Glutamatergic neuron (in vitro differentiated cells): ENCODE measurements around the gene STK17A. TPM values are rescaled to one million over a fixed set of nuclear protein-coding genes. Genes with fewer than 3 reads are reported as not detected.

Source experiments
- DNase-seq: peaks from one replicate; pipeline ENCODE4 v3.0.0; 2022
- H3K27ac Mint-ChIP-seq: one replicate; pipeline ENCODE4 v1.8.0; 2020; ENCODE audit warnings: mild to moderate bottlenecking, mixed read lengths, inconsistent platforms; ENCODE audit not compliant: unreplicated experiment
- H3K27me3 Mint-ChIP-seq: one replicate; pipeline ENCODE4 v1.8.0; 2020; ENCODE audit warnings: mild to moderate bottlenecking, moderate library complexity, mixed read lengths, inconsistent platforms; ENCODE audit not compliant: unreplicated experiment
- H3K36me3 Mint-ChIP-seq: one replicate; pipeline ENCODE4 v1.8.0; 2020; ENCODE audit warnings: mild to moderate bottlenecking, mixed read lengths, inconsistent platforms; ENCODE audit not compliant: unreplicated experiment
- H3K4me1 Mint-ChIP-seq: one replicate; pipeline ENCODE4 v1.8.0; 2020; ENCODE audit warnings: mild to moderate bottlenecking, low read depth, mixed read lengths, inconsistent platforms; ENCODE audit not compliant: unreplicated experiment
- H3K4me3 Mint-ChIP-seq: one replicate; pipeline ENCODE4 v1.8.0; 2020; ENCODE audit warnings: mild to moderate bottlenecking, mixed read lengths, inconsistent platforms; ENCODE audit not compliant: unreplicated experiment
- H3K9me3 Mint-ChIP-seq: one replicate; pipeline ENCODE4 v1.8.0; 2020; ENCODE audit warnings: mild to moderate bottlenecking, moderate library complexity, mixed read lengths, inconsistent platforms; ENCODE audit not compliant: unreplicated experiment
- total RNA-seq: library from RNA; stranded (reverse); fragmentation: NEBNext Ultra II Directional; extraction: Animal tissue kit (Norgen Biotek cat#: 25700); gene quantifications from one replicate; pipeline ENCODE4 v1.2.1, GENCODE V29; 2021; ENCODE audit not compliant: unreplicated experiment
- TF ChIP-seq, protein P1 (sequence below): fragments of 200-600 bp; sonication (generic); IDR thresholded peaks from one replicate; pipeline ENCODE4 v1.5.0; 2021; ENCODE audit not compliant: partially characterized antibody, unreplicated experiment

The STK17A gene
- total RNA-seq, 1 donor from 2014 or later, result 26.8 TPM

- DNase-seq, result no peak
- no peak overlapping the region for H3K27ac Mint-ChIP-seq
- no peak overlapping the region for H3K4me3 Mint-ChIP-seq
- TF ChIP-seq, protein P1, sequence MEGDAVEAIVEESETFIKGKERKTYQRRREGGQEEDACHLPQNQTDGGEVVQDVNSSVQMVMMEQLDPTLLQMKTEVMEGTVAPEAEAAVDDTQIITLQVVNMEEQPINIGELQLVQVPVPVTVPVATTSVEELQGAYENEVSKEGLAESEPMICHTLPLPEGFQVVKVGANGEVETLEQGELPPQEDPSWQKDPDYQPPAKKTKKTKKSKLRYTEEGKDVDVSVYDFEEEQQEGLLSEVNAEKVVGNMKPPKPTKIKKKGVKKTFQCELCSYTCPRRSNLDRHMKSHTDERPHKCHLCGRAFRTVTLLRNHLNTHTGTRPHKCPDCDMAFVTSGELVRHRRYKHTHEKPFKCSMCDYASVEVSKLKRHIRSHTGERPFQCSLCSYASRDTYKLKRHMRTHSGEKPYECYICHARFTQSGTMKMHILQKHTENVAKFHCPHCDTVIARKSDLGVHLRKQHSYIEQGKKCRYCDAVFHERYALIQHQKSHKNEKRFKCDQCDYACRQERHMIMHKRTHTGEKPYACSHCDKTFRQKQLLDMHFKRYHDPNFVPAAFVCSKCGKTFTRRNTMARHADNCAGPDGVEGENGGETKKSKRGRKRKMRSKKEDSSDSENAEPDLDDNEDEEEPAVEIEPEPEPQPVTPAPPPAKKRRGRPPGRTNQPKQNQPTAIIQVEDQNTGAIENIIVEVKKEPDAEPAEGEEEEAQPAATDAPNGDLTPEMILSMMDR, result no peak
- no peaks in the 10 kb centered on the region for H3K9me3 Mint-ChIP-seq
- H3K4me1 Mint-ChIP-seq, result no peaks in the 10 kb centered on the region
- no peaks in the 10 kb centered on the region for H3K27me3 Mint-ChIP-seq
- peaks cover 30% of the 10 kb centered on the region for H3K36me3 Mint-ChIP-seq
Measured at GRCh38 chr7:43546231-43546630, 36.7 kb upstream of the STK17A start.

DNA sequence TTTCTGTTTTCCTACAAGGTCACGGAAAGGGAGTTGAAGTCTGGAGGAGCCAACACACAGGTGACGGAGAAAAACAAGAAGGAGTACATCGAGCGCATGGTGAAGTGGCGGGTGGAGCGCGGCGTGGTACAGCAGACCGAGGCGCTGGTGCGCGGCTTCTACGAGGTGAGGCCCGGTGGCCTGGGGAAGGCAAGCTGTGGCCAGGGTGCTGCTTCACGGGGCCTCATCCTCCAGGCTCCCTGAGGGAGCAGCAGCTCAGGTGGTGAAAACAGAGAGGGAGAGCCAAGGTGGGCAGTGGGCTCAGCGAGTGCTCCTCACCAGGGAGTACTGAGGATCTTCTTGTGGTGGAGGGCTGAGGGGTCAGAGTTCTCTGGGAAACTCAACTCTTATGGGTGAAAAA is 32.5 kb upstream of the STK17A start:
- Mint-ChIP-seq H3K9me3 (peaks cover 5% of the 10 kb centered on the region), H3K4me1 (no peaks in the 10 kb centered on the region), H3K36me3 (peaks cover 35% of the 10 kb centered on the region), H3K27ac (peak overlapping the region; percentile 19), H3K4me3 (no peak overlapping the region), H3K27me3 (no peaks in the 10 kb centered on the region)
- DNase-seq, result no peak
- TF ChIP-seq, protein P1, result no peak

- no peak for DNase-seq
- Mint-ChIP-seq H3K4me3 (no peak overlapping the region), H3K27ac (no peak overlapping the region), H3K36me3 (peaks cover 18% of the 10 kb centered on the region), H3K9me3 (peaks cover 5% of the 10 kb centered on the region), H3K4me1 (no peaks in the 10 kb centered on the region), H3K27me3 (peaks cover 3% of the 10 kb centered on the region)
- TF ChIP-seq, protein P1, result no peak
Measured at GRCh38 chr7:43552122-43552521, 30.8 kb upstream of the STK17A start.

- no peaks in the 10 kb centered on the region for H3K4me1 Mint-ChIP-seq
- peaks cover 5% of the 10 kb centered on the region for H3K27me3 Mint-ChIP-seq
- H3K9me3 Mint-ChIP-seq, result peaks cover 13% of the 10 kb centered on the region
- DNase-seq, result no peak
- TF ChIP-seq, protein P1, result no peak
- no peak overlapping the region for H3K4me3 Mint-ChIP-seq
- peaks cover 27% of the 10 kb centered on the region for H3K36me3 Mint-ChIP-seq
- no peak overlapping the region for H3K27ac Mint-ChIP-seq
Measured at GRCh38 chr7:43553999-43554398, 28.9 kb upstream of the STK17A start.

GRCh38 chr7:43554423-43554822 is 28.5 kb upstream of the STK17A start:
- Mint-ChIP-seq H3K36me3 (peaks cover 27% of the 10 kb centered on the region), H3K4me1 (no peaks in the 10 kb centered on the region), H3K9me3 (peaks cover 13% of the 10 kb centered on the region), H3K27ac (no peak overlapping the region), H3K4me3 (no peak overlapping the region), H3K27me3 (peaks cover 5% of the 10 kb centered on the region)
- TF ChIP-seq, protein P1, result no peak
- no peak for DNase-seq
